Smooth muscle cell (in vitro differentiated cells): ENCODE measurements around the gene PAK3. TPM values are rescaled to one million over a fixed set of nuclear protein-coding genes. Genes with fewer than 3 reads are reported as not detected.

Experiments
- DNase-seq: peaks from one replicate; lab custom pipeline; 2025; ENCODE audit not compliant: unreplicated experiment; lab: John Stamatoyannopoulos, UW
- H2AFZ ChIP-seq: fragments of 200-600 bp; sonication (generic); 2 replicates; pipeline ENCODE4 v1.6.0; 2016; ENCODE audit warnings: antibody characterized with exemption, low read depth, mild to moderate bottlenecking
- H3F3A ChIP-seq: fragments of 200-600 bp; sonication (generic); 2 replicates; pipeline ENCODE4 v1.6.0; 2017; ENCODE audit warnings: antibody characterized with exemption, low read depth
- H3K27ac ChIP-seq: fragments of 200-600 bp; sonication (generic); 2 replicates; pipeline ENCODE4 v1.5.1; 2016; ENCODE audit warnings: low read depth, mild to moderate bottlenecking
- H3K27me3 ChIP-seq: fragments of 200-600 bp; sonication (generic); 2 replicates; pipeline ENCODE4 v1.6.1; 2016; ENCODE audit warnings: low read depth, mild to moderate bottlenecking
- H3K36me3 ChIP-seq: fragments of 200-600 bp; sonication (generic); 2 replicates; pipeline ENCODE4 v1.5.1; 2016; ENCODE audit warnings: low read depth
- H3K4me1 ChIP-seq: fragments of 200-600 bp; sonication (generic); 2 replicates; pipeline ENCODE4 v1.5.1; 2016; ENCODE audit warnings: low read depth
- H3K4me2 ChIP-seq: fragments of 200-600 bp; sonication (generic); 2 replicates; pipeline ENCODE4 v1.6.0; 2016; ENCODE audit warnings: mild to moderate bottlenecking
- H3K4me3 ChIP-seq: fragments of 200-600 bp; sonication (generic); 2 replicates; pipeline ENCODE4 v1.5.1; 2016; ENCODE audit warnings: mild to moderate bottlenecking
- H3K79me2 ChIP-seq: fragments of 200-600 bp; sonication (generic); 2 replicates; pipeline ENCODE4 v1.6.0; 2016; ENCODE audit warnings: low read depth, mild to moderate bottlenecking
- H3K9ac ChIP-seq: fragments of 200-600 bp; sonication (generic); 2 replicates; pipeline ENCODE4 v1.6.0; 2016; ENCODE audit warnings: low read depth
- H3K9me3 ChIP-seq: fragments of 200-600 bp; sonication (generic); replicated peaks from 2 replicates; pipeline ENCODE4 v1.5.1; 2016; ENCODE audit warnings: low read depth
- H4K20me1 ChIP-seq: fragments of 200-600 bp; sonication (generic); 2 replicates; pipeline ENCODE4 v1.6.0; 2016; ENCODE audit warnings: low read depth
- WGBS: methylation state at CpG from one replicate; pipeline ENCODE4 v1.1.7; 2016; ENCODE audit warnings: low lambda C conversion rate; 5-methylcytosine and 5-hydroxymethylcytosine counted together
- polyA plus RNA-seq: library from polyadenylated mRNA; unstranded; fragments of >200 nt; fragmentation: Nextera tagmentation; extraction: Ambion mirVana; gene quantifications from 2 replicates; pipeline ENCODE4 v1.2.1, GENCODE V29; 2016
- total RNA-seq: library from RNA; depleted of rRNA; stranded (reverse); fragments of >200 nt; gene quantifications from 2 replicates; pipeline ENCODE4 v1.2.3, GENCODE V29; 2014
- TF ChIP-seq, protein P1 (sequence below): fragments of 200-600 bp; sonication (generic); IDR thresholded peaks from 2 replicates; pipeline ENCODE4 v1.5.1; 2017; ENCODE audit warnings: borderline replicate concordance, mild to moderate bottlenecking, antibody characterized with exemption; ENCODE audit not compliant: insufficient read depth, poor library complexity, severe bottlenecking

The PAK3 gene
- total and polyA plus RNA-seq, 2 experiments from 2014 or later, result 0.04 to 0.14 TPM

DNA sequence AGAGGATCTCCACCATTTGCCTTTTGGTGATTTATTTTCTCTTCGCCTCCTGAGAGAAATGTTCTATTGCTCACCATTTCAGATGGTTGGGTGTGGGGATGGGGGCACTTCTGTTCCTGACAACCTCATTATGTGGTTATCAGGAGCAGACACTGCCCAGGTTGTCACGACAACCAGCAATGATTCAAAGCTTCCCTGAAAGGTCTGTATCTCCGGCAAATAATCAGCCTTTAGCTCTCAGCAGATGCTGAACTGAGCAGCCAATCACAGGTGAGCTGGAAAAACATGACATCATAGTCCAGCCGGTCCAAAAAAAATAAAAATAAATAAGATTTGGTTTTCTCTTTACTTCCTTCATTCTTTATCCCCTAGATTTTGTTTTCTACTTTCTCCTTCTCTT is 5.5 kb upstream of the PAK3 start:
- no peaks in the 10 kb centered on the region for H4K20me1 ChIP-seq
- H3K36me3 ChIP-seq, result no peaks in the 10 kb centered on the region
- H3K4me1 ChIP-seq, result peaks cover 23% of the 10 kb centered on the region
- H3K27ac ChIP-seq, result no peak overlapping the region
- no peaks in the 10 kb centered on the region for H3F3A ChIP-seq
- H3K79me2 ChIP-seq, result no peaks in the 10 kb centered on the region
- peaks cover 40% of the 10 kb centered on the region for H3K27me3 ChIP-seq
- H3K4me3 ChIP-seq, result no peak overlapping the region
- no peak overlapping the region for H3K9ac ChIP-seq
- H3K4me2 ChIP-seq, result no peak overlapping the region
- 77% methylated on average over 4 of the region's 4 CpGs for WGBS
- H2AFZ ChIP-seq, result no peak overlapping the region
- no peaks in the 10 kb centered on the region for H3K9me3 ChIP-seq
- TF ChIP-seq, protein P1, sequence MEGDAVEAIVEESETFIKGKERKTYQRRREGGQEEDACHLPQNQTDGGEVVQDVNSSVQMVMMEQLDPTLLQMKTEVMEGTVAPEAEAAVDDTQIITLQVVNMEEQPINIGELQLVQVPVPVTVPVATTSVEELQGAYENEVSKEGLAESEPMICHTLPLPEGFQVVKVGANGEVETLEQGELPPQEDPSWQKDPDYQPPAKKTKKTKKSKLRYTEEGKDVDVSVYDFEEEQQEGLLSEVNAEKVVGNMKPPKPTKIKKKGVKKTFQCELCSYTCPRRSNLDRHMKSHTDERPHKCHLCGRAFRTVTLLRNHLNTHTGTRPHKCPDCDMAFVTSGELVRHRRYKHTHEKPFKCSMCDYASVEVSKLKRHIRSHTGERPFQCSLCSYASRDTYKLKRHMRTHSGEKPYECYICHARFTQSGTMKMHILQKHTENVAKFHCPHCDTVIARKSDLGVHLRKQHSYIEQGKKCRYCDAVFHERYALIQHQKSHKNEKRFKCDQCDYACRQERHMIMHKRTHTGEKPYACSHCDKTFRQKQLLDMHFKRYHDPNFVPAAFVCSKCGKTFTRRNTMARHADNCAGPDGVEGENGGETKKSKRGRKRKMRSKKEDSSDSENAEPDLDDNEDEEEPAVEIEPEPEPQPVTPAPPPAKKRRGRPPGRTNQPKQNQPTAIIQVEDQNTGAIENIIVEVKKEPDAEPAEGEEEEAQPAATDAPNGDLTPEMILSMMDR, result no peak
- DNase-seq, result no peak

DNA sequence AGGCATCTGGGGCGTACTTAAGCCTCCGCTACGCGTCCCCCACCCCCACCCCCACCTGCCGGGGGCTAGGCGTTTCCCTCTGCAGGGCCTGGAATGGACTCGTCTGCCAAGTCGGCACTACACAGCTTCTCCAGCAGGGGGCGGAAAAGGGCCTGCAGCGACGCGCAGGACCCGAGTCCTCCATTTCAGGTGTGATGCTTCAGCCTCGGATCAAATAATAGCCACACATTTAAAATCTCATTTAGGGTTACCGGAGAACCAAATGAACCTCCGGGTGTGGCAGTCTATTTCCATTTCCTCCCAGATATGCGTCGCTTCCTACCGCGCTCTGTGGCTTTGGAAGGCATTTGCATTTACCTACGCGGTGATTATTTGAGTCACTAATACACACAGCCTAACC is 2.9 kb downstream of the PAK3 start:
- Histone ChIP-seq H3K4me3 (no peak overlapping the region), H3K4me1 (peaks cover 5% of the 10 kb centered on the region), H3K36me3 (no peaks in the 10 kb centered on the region), H2AFZ (no peak overlapping the region), H3K27me3 (peaks cover 28% of the 10 kb centered on the region), H3K9me3 (no peaks in the 10 kb centered on the region), H3F3A (no peaks in the 10 kb centered on the region), H3K27ac (no peak overlapping the region), H3K4me2 (no peak overlapping the region), H3K9ac (no peak overlapping the region), H3K79me2 (no peaks in the 10 kb centered on the region), H4K20me1 (no peaks in the 10 kb centered on the region)
- TF ChIP-seq, protein P1, result peak; percentile 82
- no peak for DNase-seq
- WGBS, result 20% methylated on average over 22 of the region's 22 CpGs

DNA sequence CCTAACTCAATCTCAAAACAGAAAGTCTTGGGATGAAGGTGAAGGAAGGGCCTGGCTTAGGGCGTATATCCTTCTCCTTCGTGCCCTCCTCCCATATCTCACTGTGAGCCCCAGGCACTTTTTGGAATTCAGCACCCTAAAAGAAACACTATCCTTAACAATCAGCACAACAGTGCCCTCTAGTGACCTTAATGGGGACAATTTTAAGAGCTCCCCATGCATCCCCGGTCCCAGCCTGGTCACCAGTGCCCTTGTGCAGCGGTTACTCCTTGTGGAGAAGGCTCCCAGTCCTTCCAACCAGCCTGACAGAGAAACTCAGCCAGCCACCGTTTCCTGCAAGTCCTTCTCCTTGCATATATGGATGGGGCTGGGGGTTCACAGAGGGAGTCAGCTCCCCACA is 4.2 kb downstream of the PAK3 start:
- no peak overlapping the region for H2AFZ ChIP-seq
- H3K79me2 ChIP-seq, result no peaks in the 10 kb centered on the region
- no peaks in the 10 kb centered on the region for H3F3A ChIP-seq
- H3K36me3 ChIP-seq, result no peaks in the 10 kb centered on the region
- no peak overlapping the region for H3K4me2 ChIP-seq
- H3K4me3 ChIP-seq, result no peak overlapping the region
- no peaks in the 10 kb centered on the region for H3K9me3 ChIP-seq
- H3K27ac ChIP-seq, result no peak overlapping the region
- no peak overlapping the region for H3K9ac ChIP-seq
- no peaks in the 10 kb centered on the region for H4K20me1 ChIP-seq
- TF ChIP-seq, protein P1, result peak; percentile 54
- H3K27me3 ChIP-seq, result peaks cover 17% of the 10 kb centered on the region
- WGBS, result 24% methylated on average over 5 of the region's 5 CpGs
- H3K4me1 ChIP-seq, result peaks cover 4% of the 10 kb centered on the region
- no peak for DNase-seq

DNA sequence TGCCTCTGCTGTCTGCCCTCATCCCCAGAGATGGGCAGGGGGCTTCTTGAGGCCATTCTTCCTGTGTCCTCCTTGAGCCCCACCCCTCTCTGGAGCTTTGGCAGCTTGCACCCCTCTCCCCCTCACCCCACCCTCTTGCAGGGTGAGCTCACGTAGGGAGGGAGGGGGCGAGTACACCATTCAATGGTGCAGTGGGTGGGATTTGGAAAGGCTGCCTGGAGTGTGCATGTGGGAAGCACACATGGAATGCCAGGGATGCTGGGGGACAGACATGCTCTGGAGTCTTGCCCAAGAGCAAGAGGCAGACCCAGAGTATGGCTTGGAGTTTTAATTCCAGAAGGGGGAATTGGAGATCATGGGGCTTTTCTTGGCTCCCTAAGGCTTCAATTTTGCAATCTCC is 5.6 kb downstream of the PAK3 start:
- Histone ChIP-seq H3K9ac (no peak overlapping the region), H3K27me3 (peaks cover 4% of the 10 kb centered on the region), H4K20me1 (no peaks in the 10 kb centered on the region), H2AFZ (no peak overlapping the region), H3K4me1 (no peaks in the 10 kb centered on the region), H3K79me2 (no peaks in the 10 kb centered on the region), H3K36me3 (no peaks in the 10 kb centered on the region), H3K4me3 (no peak overlapping the region), H3F3A (no peaks in the 10 kb centered on the region), H3K9me3 (no peaks in the 10 kb centered on the region), H3K27ac (no peak overlapping the region), H3K4me2 (no peak overlapping the region)
- TF ChIP-seq, protein P1, result no peak
- WGBS, result 48% methylated on average over 2 of the region's 2 CpGs
- no peak for DNase-seq
